Muscle of leg (tissue), 11 donors: Measurements from ENCODE around the gene TMEM121. TPM values are rescaled to one million over a fixed set of nuclear protein-coding genes. Genes with fewer than 3 reads are reported as not detected.

ENCODE experiments used
- DNase-seq: peaks from one replicate; pipeline ENCODE4 v3.0.0; 2013
- H3K27ac ChIP-seq: one replicate; pipeline ENCODE4 v1.5.1; 2013; ENCODE audit warnings: mild to moderate bottlenecking, low read length, control low read depth
- H3K27me3 ChIP-seq: one replicate; pipeline ENCODE4 v1.6.1; 2013; ENCODE audit warnings: low read length; ENCODE audit not compliant: control insufficient read depth, insufficient read depth
- H3K36me3 ChIP-seq: one replicate; pipeline ENCODE4 v1.6.1; 2013; ENCODE audit warnings: low read length; ENCODE audit not compliant: control insufficient read depth, insufficient read depth
- H3K4me1 ChIP-seq: one replicate; pipeline ENCODE4 v1.6.1; 2013; ENCODE audit warnings: low read length; ENCODE audit not compliant: control insufficient read depth, insufficient read depth
- H3K4me3 ChIP-seq: one replicate; pipeline ENCODE4 v1.5.1; 2013; ENCODE audit warnings: low read length, control low read depth
- H3K9me3 ChIP-seq: replicated peaks from 2 replicates; pipeline ENCODE4 v1.6.1; 2013; ENCODE audit warnings: low read depth, low read length; ENCODE audit not compliant: control insufficient read depth
- WGBS: methylation state at CpG from one replicate; pipeline ENCODE4 v1.1.5; 2013; ENCODE audit warnings: missing lambda C conversion rate; ENCODE audit not compliant: insufficient coverage; 5-methylcytosine and 5-hydroxymethylcytosine counted together
- polyA plus RNA-seq, 8 donors: library from polyadenylated mRNA; unstranded; fragments of 120-200 nt; gene quantifications; one replicate each; pipeline versions ENCODE4 v1.2.1 to v1.2.3, GENCODE V29; 2013; ENCODE audit warnings: inconsistent platforms in 1 of 8, low replicate concordance in 1 of 8; ENCODE audit not compliant: insufficient read length in 8 of 8, insufficient read depth in 1 of 8
- total RNA-seq: library from RNA; stranded (reverse); fragments of 120-200 nt; gene quantifications from one replicate; pipeline ENCODE4 v1.2.4, GENCODE V29; 2013

TMEM121 gene
- total and polyA plus RNA-seq, 9 donors = 1.3 to 4.8 (median 3.4) TPM

DNA sequence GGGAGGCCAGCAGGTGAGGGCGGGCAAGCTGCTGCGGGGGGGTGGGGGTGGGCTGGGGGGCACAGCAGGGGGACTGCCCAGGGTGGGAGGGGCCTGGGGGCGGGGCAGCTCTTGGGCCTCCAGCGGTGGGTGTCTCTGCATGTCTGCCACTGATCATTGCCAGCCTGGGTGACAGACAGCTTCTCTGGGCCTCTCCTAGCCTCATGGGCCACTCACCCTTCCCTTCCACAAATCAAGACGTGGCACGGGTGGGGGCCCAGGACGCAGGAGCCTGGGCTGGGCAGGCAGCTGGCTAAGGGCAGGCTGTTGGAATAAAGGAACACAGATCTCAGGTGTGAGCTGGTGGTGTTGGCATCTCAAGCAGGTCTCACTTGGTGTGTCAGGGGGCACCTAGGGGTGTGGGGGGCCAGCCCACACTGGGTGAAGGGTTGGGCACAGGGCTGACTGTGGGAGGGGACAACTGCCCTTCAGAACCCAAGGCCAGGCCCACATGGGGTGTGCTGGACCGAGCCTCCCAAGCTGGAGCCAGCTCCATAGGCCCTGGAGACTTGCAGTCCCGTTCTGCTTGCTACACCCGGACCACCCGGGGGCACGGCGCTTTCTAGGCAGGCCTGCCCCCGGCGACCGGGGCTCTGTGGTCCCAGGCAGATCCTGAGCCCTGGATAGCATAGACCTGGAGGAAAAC is 32.3 kb upstream of the TMEM121 start:
- peaks cover 12% of the 10 kb centered on the region for H3K36me3 ChIP-seq
- H3K4me3 ChIP-seq = no peak overlapping the region
- DNase-seq = peak; percentile 20
- no peaks in the 10 kb centered on the region for H3K27me3 ChIP-seq
- H3K9me3 ChIP-seq = no peaks in the 10 kb centered on the region
- H3K27ac ChIP-seq = no peak overlapping the region
- H3K4me1 ChIP-seq = peaks cover 31% of the 10 kb centered on the region
- WGBS = 91% methylated on average over 10 of the region's 16 CpGs

DNA sequence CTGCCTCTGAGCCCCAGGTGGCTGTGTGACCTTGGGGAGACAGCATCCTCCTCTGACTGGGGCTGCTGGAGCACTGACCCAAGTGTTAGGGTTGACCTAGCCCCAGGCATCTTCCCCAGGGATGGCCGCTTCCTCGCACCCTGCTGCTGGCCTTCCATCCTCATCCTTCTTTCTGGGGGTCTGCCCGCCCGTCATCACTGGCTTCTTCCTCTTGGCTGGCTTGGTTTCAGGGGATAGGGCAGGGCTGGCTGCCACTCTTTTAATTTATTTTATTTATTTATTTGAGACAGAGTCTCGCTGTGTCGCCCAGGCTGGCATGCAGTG is 31.8 kb upstream of the TMEM121 start:
- Histone ChIP-seq H3K4me3 (no peak overlapping the region), H3K27ac (no peak overlapping the region), H3K4me1 (peaks cover 29% of the 10 kb centered on the region), H3K9me3 (no peaks in the 10 kb centered on the region), H3K36me3 (peaks cover 15% of the 10 kb centered on the region), H3K27me3 (no peaks in the 10 kb centered on the region)
- no peak for DNase-seq
- 100% methylated on average over 3 of the region's 6 CpGs for WGBS

DNA sequence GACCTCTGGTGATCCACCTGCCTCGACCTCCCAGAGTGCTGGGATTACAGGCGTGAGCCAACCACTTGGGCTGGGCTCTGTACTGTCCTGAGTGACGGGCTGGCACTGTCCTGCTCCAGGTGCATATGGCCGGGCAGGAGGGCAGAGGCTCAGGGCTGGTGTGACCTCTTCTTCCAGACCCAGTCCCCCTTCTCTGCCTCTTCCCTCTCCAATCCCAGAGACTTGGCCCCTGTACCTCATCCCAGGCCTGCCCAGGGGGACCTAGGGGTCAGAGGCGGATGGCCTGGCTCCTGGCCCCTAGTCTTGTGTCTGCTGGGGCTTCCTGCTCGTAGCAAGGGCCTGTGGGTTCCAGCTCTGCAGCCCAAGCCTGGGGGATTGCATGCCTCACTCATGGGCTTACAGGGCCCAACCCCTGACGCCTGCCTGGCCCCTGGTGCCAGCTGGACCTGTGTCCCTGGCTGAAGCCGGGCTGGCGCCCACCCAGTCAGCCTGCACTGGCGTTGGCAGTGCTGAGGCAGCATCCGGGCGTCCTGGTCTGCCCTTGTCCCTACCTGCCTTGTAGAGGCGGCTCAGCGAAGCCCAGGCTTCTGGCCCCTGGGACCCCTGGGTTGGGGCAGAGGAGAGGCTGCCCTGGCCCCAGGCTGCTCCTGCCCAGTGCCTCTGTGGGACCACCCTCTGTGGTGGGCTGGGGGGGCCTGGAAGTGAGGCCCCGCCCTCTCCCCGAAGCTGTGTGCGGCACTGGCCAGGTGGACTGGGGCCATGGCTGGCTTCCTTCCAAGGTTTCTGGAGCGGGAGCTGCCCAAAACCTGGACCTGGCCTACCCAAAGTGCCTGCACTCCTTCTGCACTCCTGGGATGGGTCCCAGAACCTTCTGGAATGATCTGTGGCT is 31.0 kb upstream of the TMEM121 start:
- peak; percentile 11 for DNase-seq
- no peak overlapping the region for H3K4me3 ChIP-seq
- 66% methylated on average over 16 of the region's 18 CpGs for WGBS
- no peak overlapping the region for H3K27ac ChIP-seq
- peaks cover 15% of the 10 kb centered on the region for H3K36me3 ChIP-seq
- H3K4me1 ChIP-seq = peaks cover 29% of the 10 kb centered on the region
- H3K9me3 ChIP-seq = no peaks in the 10 kb centered on the region
- H3K27me3 ChIP-seq = no peaks in the 10 kb centered on the region

DNA sequence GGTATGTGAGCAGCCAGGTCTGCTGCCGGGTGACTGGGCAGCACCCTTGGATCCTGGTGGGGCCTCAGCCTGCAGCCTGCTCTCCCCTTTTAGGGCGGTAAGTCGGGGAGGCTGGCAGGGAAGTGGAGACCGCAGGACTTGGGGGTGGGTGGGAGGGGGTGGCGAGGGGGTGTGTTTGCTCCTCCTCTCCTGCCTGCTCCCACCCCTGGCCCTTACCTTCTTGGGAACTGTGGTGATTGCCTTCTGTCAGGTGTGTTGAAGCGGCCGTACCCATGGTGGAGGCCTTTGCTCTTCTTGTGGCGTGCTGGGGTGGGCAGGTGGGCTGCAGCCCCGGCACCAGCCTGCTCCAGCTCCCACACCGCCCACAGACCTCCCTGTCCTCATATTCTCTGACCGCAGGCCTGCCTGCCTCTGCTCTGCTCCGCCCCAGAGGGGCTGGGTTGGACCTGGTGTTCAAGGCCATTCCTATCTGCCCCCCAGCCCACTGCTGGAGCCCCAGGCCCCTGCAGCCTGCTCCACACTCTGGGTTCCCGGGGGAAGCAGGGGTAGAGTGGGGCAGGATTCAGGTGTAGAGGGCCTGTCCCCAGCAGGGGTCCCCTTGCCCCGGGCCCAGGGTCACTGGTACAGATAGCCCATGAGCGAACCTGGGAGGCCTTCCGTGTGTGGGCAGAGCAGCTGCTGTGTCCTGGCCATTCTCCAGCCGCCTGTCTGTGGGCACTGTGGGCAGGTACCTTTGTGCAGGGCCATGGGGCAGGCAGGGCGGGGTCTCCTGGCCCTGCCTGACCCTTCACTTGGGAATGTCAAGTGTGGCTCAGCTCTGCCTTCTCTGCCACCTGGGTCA is 30.2 kb upstream of the TMEM121 start:
- peaks cover 29% of the 10 kb centered on the region for H3K4me1 ChIP-seq
- H3K27me3 ChIP-seq = no peaks in the 10 kb centered on the region
- WGBS = 77% methylated on average over 11 of the region's 18 CpGs
- DNase-seq = no peak
- H3K4me3 ChIP-seq = no peak overlapping the region
- H3K36me3 ChIP-seq = peaks cover 15% of the 10 kb centered on the region
- H3K9me3 ChIP-seq = no peaks in the 10 kb centered on the region
- no peak overlapping the region for H3K27ac ChIP-seq

DNA sequence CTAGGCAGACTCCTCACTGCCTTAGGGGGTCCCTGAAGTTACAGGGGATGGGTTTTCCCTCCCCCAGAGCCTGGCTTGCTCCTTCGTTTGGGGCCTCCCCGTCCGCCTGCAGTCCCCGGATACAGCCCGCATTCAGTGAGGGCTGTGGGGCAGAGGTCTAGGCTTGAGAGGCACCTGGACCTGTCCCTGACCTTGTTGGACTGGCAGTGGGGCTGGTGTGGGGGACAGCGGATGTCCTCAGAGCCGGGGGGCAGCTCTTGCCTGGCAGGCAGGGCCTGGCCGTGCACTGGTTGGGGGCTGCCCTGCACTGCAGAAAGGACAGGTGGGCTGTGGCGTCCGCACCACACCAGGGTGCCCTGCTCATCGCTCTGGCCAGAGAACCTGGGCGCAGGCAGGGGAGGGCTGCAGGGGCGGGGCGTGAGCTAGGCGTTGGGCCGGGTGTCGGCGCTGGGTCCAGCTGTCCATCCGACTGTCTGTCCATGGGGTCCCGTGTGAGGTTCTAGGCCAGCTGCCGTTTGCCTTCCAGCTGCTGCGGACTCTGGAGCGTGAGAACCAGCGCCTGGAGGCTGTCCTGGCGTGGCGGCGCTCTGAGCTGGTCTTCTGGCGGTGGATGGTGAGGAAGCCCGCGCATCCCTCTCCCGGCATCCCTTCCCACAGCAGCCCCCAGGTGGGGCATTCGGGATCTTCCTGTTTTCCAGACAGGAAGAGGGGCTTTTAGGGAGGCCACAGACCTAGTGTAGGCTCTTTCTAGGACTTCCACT is 29.4 kb upstream of the TMEM121 start:
- no peaks in the 10 kb centered on the region for H3K9me3 ChIP-seq
- DNase-seq = no peak
- no peaks in the 10 kb centered on the region for H3K27me3 ChIP-seq
- H3K27ac ChIP-seq = no peak overlapping the region
- H3K36me3 ChIP-seq = peaks cover 14% of the 10 kb centered on the region
- H3K4me3 ChIP-seq = no peak overlapping the region
- peaks cover 25% of the 10 kb centered on the region for H3K4me1 ChIP-seq
- WGBS = 87% methylated on average over 28 of the region's 32 CpGs

DNA sequence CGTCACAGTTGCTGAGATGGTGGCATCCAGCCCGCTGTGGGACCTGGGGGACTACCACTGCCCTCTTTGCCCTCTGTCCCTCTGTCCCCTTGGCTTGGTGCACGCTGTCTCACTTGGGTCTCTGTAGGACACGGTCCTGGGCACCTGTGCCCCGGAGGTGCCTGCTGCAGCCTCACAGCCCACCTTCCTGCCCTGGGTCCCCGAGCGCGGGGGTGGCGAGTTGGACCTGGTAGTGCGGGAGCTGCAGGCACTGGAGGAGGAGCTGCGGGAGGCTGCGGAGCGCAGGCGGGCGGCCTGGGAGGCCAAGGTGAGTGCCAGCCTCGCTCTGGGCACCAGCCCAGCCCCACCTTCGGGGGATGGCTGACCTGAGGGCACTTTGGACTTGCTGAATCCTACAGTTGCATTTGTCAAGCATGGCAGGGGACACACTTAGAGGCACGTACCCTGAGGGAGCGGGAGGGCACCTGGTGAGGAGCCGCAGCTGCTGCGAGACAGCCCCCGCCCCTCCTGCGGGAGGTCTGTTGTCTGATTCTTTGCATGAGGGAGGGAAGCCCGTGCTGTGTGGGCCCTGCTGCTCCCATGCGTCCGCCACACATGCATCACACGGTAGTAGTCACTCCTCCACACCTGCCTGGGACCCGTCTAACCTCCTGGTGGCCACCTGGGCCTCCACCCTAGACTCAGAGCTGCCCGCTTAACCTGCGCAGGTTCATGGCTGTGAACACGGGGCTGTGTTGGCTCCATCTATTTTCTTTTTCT is 28.5 kb upstream of the TMEM121 start:
- Histone ChIP-seq H3K36me3 (peaks cover 7% of the 10 kb centered on the region), H3K27ac (no peak overlapping the region), H3K4me3 (no peak overlapping the region), H3K27me3 (no peaks in the 10 kb centered on the region), H3K9me3 (no peaks in the 10 kb centered on the region), H3K4me1 (peaks cover 23% of the 10 kb centered on the region)
- 90% methylated on average over 28 of the region's 31 CpGs for WGBS
- no peak for DNase-seq

DNA sequence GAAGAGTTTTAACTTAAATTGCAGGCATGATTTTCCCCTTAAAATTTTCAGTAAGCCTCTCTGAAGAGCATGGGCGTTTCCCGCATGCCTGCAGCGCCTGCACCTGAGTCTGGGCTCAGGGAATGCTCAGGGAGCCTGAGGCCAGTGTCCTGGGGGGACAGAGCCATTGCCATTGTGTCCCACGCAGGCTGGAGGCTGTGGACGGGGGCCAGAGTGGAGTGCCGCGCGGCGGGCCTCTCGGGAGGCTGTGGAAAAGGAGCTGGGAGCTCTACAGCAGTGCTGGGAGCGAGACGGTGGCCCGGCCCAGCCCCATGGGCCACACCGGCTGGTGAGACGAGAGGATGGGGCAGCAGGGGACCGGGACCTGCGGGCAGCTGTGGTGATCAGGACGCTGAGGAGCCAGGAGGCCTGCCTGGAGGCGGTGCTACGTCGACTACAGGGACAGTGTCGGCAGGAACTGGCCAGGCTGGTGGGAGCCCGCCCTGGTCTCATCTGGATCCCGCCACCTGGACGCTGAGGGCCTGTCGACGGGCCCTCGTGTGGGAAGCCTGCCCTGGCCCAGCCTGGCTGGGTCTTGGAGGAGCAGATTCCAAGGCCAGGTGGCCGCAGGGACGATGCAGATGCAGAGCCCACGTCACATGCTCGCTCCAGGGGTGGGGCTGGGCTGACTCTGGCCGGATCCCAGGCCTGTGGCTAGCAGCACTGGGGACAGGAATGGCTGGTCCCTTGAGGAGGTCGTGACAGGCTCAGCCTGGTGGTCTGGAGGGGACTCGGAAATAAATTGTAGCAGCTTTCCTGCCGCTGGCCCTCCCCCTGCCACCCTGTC is 27.7 kb upstream of the TMEM121 start:
- H3K27me3 ChIP-seq = no peaks in the 10 kb centered on the region
- H3K4me3 ChIP-seq = no peak overlapping the region
- peak overlapping the region; percentile 47 for H3K27ac ChIP-seq
- no peaks in the 10 kb centered on the region for H3K9me3 ChIP-seq
- no peak for DNase-seq
- 69% methylated on average over 33 of the region's 36 CpGs for WGBS
- H3K4me1 ChIP-seq = peaks cover 23% of the 10 kb centered on the region
- H3K36me3 ChIP-seq = peaks cover 7% of the 10 kb centered on the region

DNA sequence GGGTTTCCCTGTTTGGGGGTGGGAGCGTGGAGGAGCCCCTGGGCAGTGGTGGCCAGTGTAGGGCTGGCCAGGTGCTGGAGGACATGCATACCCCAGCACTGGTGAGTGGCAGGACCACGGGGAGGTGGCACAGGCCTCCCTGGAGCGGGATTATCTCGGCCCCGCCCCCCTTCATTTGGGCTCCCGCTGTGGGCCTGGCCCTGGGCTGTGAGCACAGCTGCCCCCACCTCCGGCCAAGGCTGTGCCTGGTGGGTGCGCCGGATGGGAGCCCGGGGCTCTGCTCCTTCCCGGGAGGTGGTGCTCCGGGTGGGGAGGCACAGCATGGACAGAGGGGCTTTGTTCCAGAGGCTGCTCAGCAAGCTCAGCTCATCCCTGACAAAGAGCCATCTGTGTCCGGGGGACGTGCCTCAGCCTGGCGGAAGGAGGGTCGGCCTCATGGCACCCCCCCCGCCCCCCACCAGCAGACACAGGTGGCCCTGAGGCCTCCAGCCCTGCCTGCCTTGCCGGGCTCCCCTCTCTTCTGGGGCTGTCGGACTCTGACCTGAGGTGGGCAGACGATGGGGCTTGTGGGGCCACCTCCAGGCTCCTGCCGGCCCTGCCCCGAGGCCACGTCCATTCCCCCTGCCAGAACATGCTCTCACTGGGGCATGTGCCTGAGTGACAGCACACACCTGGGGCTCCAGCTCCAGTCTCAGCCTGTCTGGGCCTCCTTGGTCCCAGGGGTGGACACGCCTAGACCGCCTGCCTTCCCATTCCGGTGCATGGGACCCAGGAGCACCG is 26.9 kb upstream of the TMEM121 start:
- H3K4me3 ChIP-seq = no peak overlapping the region
- H3K36me3 ChIP-seq = peaks cover 7% of the 10 kb centered on the region
- H3K4me1 ChIP-seq = peaks cover 23% of the 10 kb centered on the region
- no peaks in the 10 kb centered on the region for H3K27me3 ChIP-seq
- H3K27ac ChIP-seq = peak overlapping the region; percentile 47
- DNase-seq = peak; percentile 58
- 70% methylated on average over 19 of the region's 27 CpGs for WGBS
- H3K9me3 ChIP-seq = no peaks in the 10 kb centered on the region
